Upper lobe of right lung (tissue), 1 donor: Measurements from ENCODE around the gene SUGT1. TPM values are rescaled to one million over a fixed set of nuclear protein-coding genes. Genes with fewer than 3 reads are reported as not detected.
"Not testable (repeated sequence)": the region's sequence is repeated elsewhere in the genome, so short reads cannot be mapped to it uniquely, and the experiment has no call there.

Experiments
- ATAC-seq: fragments of 200-7000 bp; cut with Tn5 transposase; one replicate; pipeline ENCODE4 v1.9.1; 2020; ENCODE audit warnings: mild to moderate bottlenecking, moderate library complexity
- DNase-seq: peaks from one replicate; pipeline ENCODE4 v3.0.0-alpha.2; 2020
- H3K27ac ChIP-seq: fragments of 200-600 bp; one replicate; pipeline ENCODE4 v1.8.0; 2022
- H3K27me3 ChIP-seq: fragments of 200-600 bp; one replicate; pipeline ENCODE4 v1.8.0; 2022; ENCODE audit warnings: mild to moderate bottlenecking
- H3K36me3 ChIP-seq: fragments of 200-600 bp; one replicate; pipeline ENCODE4 v1.8.0; 2022
- H3K4me1 ChIP-seq: fragments of 200-600 bp; one replicate; pipeline ENCODE4 v1.8.0; 2022
- H3K4me3 ChIP-seq: fragments of 200-600 bp; one replicate; pipeline ENCODE4 v1.8.0; 2022; ENCODE audit warnings: mild to moderate bottlenecking
- H3K9me3 ChIP-seq: fragments of 200-600 bp; one replicate; pipeline ENCODE4 v1.8.0; 2022
- intact Hi-C: fragments of 100-400 bp; cut with DNase I; formaldehyde crosslinking; loops from one replicate; pipeline ENCODE4 v1.11.0; 2022
- total RNA-seq: library from RNA; stranded (reverse); fragmentation: NEBNext Ultra II Directional; extraction: Animal tissue kit (Norgen Biotek cat#: 25700); gene quantifications from one replicate; pipeline ENCODE4 v1.2.1, GENCODE V29; 2021
- TF ChIP-seq, protein P1 (sequence below): fragments of 200-600 bp; IDR thresholded peaks from one replicate; pipeline ENCODE4 v1.8.0; 2022; ENCODE audit warnings: antibody characterized with exemption
- donor health status: DM: no; HTN: yes; CAD: no; lungs with severe emphysema.

SUGT1 gene
- total RNA-seq, 1 donor from 2014 or later = 39.1 TPM

DNA sequence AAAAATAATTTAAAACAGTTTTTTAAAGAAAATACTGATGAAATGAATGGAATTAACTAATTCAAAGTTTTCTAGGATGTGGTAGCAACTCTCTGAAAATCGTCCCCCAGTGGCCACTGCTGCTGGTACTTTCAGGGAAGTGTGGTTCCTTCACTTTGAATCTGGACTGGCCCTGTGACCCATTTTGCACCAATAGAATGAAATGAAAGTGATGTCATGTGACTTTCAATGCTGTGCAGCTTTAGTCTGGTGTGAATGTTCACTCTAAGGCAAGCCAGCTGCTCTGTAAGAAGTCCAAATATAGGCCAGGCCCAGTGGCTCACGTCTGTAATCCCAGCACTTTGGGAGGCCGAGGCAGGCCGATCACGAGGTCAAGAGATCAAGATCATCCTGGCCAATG, 36.8 kb upstream of the SUGT1 start:
- H3K4me1 ChIP-seq = no peaks in the 10 kb centered on the region
- intact Hi-C loops = no loop called here
- no peaks in the 10 kb centered on the region for H3K36me3 ChIP-seq
- DNase-seq (no peak), ATAC-seq (no peak)
- H3K27ac ChIP-seq = no peak overlapping the region
- no peaks in the 10 kb centered on the region for H3K9me3 ChIP-seq
- H3K27me3 ChIP-seq = no peaks in the 10 kb centered on the region
- H3K4me3 ChIP-seq = no peak overlapping the region
- TF ChIP-seq, protein P1, sequence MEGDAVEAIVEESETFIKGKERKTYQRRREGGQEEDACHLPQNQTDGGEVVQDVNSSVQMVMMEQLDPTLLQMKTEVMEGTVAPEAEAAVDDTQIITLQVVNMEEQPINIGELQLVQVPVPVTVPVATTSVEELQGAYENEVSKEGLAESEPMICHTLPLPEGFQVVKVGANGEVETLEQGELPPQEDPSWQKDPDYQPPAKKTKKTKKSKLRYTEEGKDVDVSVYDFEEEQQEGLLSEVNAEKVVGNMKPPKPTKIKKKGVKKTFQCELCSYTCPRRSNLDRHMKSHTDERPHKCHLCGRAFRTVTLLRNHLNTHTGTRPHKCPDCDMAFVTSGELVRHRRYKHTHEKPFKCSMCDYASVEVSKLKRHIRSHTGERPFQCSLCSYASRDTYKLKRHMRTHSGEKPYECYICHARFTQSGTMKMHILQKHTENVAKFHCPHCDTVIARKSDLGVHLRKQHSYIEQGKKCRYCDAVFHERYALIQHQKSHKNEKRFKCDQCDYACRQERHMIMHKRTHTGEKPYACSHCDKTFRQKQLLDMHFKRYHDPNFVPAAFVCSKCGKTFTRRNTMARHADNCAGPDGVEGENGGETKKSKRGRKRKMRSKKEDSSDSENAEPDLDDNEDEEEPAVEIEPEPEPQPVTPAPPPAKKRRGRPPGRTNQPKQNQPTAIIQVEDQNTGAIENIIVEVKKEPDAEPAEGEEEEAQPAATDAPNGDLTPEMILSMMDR = no peak

DNA sequence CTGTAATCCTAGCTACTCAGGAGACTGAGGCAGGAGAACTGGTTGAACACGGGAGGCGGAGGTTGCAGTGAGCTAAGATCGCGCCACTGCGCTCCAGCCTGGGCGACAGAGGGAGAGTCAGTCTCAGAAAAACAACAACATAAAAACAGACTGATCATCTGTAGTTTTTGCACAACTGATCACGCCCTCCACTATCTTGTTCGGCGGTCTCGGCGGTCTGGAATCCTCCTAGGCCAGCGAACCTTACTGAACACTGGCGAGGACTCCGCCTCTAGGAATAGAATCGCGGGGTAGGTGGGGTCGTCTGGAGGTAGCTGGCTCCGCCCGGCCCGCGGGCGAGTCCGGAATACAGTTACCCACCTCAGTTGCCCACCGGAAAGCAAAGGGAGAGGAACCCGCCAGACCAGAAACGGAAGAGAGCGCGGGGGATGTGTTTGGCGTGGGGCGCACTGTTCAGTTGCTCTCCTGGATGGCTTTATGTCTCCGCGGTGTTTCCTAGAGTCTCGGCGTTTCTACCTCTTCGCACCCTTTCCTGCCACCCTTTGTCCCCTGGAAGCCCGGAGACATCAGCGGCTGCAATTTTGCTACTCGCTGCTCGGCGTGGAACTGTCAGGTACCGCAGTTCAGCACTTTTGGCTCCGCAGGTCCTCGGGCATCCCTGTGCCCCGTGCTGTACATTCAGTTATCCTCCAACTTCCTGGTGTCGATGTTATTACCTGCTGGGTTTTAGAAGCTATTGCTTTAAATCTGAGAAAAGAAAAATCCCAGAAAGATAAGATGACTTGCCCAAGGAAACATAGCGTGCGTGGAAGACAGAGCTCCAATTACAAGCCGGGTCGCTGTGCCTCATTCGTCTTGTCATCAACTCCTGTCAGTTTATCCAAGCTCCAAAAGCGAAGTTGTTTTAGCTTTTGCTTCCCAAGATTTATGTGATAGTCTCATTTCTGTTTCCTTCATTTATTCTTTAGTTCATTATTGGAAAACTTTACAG, 35.3 kb upstream of the SUGT1 start:
- TF ChIP-seq, protein P1 = no peak
- Histone ChIP-seq H3K9me3 (no peaks in the 10 kb centered on the region), H3K4me3 (peak overlapping the region; percentile 81), H3K27ac (peak overlapping the region; percentile 85), H3K36me3 (peaks cover 6% of the 10 kb centered on the region), H3K27me3 (no peaks in the 10 kb centered on the region), H3K4me1 (no peaks in the 10 kb centered on the region)
- intact Hi-C loops = no loop called here
- ATAC-seq (peak; percentile 100), DNase-seq (peak; percentile 88)

DNA sequence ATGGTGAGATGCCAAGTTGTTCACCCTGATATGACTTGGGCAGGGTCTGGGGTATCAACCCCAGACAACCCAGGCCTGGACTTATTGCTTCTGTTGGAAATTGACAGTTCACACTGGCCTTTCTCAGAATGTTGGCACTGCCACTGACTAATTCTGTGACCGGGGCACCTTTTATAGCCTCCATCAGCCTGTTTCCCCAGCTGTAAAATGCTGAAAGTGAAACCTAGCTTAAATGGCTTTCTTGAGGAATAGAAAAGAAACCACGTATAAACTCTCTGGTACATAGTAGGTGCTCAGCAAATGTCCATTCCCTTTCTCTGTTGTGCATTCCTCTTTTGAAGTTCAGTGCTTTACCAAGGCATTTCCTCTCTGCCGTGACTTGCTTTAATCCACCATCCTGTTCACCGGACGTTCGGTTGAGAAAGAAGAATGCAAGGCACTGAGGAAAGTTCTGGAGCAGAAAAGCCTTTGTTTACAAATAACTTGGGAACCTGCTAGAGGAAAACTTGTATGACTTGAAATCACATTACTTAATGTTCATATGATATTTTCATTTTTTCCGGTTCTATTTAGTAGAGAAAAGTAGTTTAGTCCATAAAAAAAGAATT, 21.4 kb upstream of the SUGT1 start:
- not testable (repeated sequence) for H3K9me3 ChIP-seq, H3K4me3 ChIP-seq, DNase-seq

DNA sequence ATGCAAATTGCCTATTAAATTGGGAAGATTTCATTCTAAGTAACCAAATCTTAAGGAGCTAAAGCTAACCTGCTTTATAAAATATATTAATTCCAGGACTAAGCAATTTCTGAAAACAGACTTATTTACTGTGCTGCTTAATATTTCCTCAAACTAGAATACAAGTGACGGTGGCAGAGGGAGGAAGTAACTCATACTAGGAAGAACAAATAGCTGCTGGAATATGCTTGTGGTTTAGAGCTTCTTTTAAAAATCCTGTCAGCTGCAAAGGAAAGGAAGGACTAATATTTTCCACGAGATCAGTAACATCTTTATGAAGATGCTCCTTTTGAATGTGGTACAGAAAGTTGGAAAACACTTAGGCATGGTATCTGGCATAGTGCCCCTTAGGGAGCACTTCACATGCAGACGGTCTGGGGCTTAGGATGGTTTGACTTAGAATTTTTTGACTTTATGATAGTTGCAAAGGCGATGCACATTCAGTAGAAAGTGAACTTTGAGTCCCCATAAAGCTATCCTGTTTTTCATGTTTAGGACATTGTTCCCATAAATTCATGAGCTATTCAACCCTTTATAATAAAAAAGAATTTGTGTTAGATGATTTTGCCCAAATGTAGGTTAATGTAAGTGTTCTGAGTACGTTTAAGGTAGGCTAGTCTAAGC, 13.8 kb upstream of the SUGT1 start:
- DNase-seq = no peak
- Histone ChIP-seq H3K36me3 (peaks cover 37% of the 10 kb centered on the region), H3K4me1 (no peaks in the 10 kb centered on the region), H3K27ac (no peak overlapping the region), H3K4me3 (no peak overlapping the region), H3K9me3 (no peaks in the 10 kb centered on the region), H3K27me3 (no peaks in the 10 kb centered on the region)
- TF ChIP-seq, protein P1 = no peak
- intact Hi-C loops = no loop called here
- ATAC-seq = no peak

More for the DNA sequence above, 21.4 kb upstream of the SUGT1 start:
- intact Hi-C loops, H3K27me3 ChIP-seq, H3K27ac ChIP-seq, H3K4me1 ChIP-seq, ATAC-seq: not testable (repeated sequence)
- peaks cover 50% of the 10 kb centered on the region for H3K36me3 ChIP-seq

DNA sequence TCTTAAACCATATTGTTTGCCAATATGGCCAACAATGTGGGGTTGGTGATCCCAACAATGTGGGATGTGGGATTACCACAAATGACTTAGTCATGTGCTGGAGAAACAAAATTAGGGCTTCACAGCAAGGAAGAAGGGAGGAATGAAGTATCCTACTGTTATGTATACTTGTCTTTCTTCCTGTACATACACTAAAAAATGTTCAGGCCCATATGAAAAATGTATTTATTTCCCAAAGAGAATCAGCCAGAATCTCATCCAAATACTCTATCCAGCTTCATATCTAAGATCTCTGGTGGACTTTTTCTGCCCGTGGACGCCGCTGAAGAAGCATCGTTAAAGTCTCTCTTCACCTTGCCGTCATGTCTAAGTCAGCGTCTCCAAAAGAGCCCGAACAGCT, 10.5 kb upstream of the SUGT1 start, which contains the start of gene HNRNPA1L2:
Gene HNRNPA1L2, plus strand, starts transcription at position 301 of the 400 bp plus-strand sequence. Its CDS starts 62 bp downstream, at position 363.
- no peak within 1 kb of the TSS for H3K27ac ChIP-seq
- H3K27me3 ChIP-seq = no peaks in the 10 kb centered on the region
- peaks cover 38% of the 10 kb centered on the region for H3K36me3 ChIP-seq
- TF ChIP-seq, protein P1 = no peak
- no peak within 1 kb of the TSS for H3K4me3 ChIP-seq
- H3K9me3 ChIP-seq = no peaks in the 10 kb centered on the region
- ATAC-seq = no peak
- intact Hi-C loops = no loop called here
- H3K4me1 ChIP-seq = no peaks in the 10 kb centered on the region
- DNase-seq = no peak
